RCC 7860 (cell line): ENCODE data around the gene XRN1.
A peak's percentile ranks its signal among the peaks of the same experiment; 100 is the strongest.
"Not testable (repeated sequence)": the region's sequence is repeated elsewhere in the genome, so short reads cannot be mapped to it uniquely, and the experiment has no call there.

Experiments used
- DNase-seq: peaks from one replicate; pipeline ENCODE4 v3.0.0-alpha.2; 2015; ENCODE audit warnings: low spot score
- FAIRE-seq: peaks from 2 replicates; lab custom pipeline; 2012; peaks lifted over from hg19 to GRCh38; lab: Jason Lieb, UNC

The XRN1 gene

DNA sequence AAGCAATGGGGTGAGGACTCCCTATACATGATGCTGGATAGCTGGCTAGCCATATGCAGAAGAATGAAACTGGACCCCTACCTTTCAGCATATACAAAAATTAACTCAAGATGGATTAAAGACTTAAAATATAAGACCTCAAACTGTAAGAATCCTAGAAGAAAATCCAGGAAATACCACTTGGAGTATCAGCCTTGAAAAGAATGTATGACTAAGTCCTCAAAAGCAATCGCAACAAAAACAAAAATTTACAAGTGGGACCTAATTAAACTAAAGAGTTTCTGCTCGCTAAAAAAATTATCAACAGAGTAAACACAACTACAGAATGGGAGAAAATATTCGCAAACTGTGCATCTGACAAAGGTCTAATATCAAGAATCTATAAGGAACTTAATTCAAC, 94.3 kb downstream of the XRN1 start:
- FAIRE-seq (no peak), DNase-seq (no peak)

DNA sequence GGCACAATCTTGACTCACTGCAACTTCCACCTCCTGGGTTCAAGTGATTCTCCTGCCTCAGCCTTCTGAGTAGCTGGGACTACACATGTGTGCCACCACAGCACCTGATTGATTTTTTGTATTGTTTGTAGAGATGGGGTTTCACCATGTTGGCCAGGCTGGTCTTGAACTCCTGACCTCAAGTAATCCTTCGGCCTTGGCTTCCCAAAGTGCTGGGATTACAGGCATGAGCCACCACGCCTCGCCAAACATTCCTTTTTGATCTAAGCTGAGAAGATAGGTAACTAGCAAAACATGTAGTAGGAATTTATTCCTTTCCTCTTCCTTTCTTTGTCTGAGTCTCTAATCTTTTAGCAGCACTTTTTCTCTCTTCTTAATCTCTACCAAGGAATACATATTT, 95.1 kb downstream of the XRN1 start:
- not testable (repeated sequence) for DNase-seq, FAIRE-seq

DNA sequence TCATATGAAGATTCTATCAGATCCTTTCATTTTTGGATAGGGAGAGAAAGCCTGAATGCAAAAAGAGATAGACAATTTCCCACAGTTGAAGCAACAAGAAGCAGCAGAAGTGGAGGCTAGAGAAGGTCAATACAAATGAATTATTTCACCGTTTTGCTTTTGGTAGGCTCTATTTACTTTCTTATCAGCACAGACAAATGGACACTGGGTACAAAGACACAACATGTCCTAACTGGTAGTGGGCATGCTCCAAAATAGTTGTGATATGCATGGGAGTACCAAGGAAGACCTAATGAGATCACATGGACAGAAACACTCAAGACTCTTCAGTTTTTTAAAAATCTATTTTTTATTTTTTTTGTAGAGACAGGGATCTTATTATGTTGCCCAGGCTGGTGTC, 99.4 kb downstream of the XRN1 start:
- FAIRE-seq (no peak), DNase-seq (no peak)

DNA sequence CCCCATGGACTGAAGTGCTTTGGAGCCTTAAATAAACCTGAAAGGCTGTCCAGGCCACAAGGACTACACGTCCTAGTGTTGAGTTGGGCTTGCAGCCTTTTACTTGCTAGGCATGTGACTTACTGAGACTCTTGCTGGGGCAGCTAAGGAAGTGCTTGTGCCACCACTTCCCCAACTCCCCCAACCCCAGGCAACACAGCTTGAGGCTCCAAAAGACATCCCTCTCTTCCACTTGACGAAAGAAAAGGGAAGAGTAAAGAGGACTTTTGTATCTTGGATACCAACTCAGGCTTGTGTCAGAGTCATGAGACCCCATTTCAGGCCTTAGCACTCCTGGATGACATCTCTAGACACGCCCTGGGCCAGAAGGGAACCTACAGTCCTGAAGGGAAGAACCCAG, 109.8 kb downstream of the XRN1 start:
- DNase-seq (no peak), FAIRE-seq (no peak)

DNA sequence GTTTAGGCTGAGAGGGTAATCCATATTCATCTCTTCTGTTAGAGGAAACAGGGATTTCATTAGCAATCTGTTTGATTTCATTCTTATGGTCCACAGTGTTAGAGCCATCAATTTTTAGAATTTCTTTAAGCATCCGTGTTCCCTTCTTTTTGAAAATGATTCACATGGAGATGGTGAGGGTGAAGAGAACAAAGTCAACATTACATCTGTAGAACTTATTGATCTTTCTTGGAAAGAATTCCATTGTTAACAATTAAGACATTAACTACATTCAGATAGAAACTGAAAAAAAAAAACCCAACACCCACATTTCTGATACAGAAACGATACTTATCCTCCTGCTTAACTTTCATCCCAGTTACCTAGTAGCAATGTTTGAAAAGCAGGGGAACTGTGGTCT, 115.4 kb downstream of the XRN1 start:
- no peak for FAIRE-seq

DNA sequence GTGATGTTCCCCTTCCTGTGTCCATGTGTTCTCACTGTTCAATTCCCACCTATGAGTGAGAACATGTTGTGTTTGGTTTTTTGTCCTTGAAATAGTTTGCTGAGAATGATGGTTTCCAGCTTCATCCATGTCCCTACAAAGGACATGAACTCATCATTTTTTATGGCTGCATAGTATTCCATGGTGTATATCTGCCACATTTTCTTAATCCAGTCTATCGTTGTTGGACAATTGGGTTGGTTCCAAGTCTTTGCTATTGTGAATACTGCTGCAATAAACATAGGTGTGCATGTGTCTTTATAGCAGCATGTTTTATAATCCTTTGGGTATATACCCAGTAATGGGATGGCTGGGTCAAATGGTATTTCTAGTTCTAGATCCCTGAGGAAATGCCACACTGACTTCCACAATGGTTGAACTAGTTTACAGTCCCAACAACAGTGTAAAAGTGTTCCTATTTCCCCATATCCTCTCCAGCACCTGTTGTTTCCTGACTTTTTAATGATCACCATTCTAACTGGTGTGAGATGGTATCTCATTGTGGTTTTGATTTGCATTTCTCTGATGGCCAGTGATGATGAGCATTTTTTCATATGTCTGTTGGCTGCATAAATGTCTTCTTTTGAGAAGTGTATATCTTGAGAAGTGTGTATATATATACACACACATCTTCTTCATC, 123.4 kb downstream of the XRN1 start:
- not testable (repeated sequence) for DNase-seq, FAIRE-seq

More for the DNA sequence above, 115.4 kb downstream of the XRN1 start:
- DNase-seq, result no peak

DNA sequence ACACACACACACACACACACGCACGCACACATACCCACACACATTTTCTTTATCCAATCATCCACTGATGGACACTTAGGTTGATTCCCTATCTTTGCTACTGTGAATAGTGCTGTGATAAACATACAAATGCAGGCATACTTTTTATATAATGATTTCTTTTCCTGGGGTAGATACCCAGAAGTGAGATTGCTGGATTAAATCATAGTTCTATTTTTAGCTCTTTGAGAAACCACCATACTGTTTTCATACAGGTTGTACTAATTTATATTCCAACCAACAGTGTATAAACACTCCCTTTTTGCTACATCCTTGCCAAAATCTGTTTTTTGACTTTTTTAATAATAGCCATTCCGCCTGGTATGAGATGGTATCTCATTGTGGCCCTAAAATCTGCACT, 127.9 kb downstream of the XRN1 start:
- FAIRE-seq (no peak), DNase-seq (no peak)

DNA sequence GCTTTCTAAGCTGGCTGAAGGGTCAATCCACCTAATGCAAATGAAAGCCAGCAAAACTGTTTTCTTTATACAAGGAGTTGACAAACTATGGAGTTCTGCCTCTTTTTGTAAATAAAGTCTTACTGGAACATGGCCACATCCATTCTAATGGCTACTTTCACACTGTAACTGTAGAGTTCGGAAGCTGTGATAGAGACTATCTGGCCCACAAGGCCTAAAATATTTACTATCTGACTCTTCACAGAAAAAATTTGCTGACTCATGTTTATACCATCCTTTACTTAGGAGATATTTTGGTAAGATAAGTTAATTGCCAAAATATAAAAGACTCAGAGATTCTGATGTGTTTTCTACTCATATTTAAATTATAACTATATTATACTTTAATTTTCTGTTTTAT, 128.7 kb downstream of the XRN1 start:
- DNase-seq (peak; percentile 46), FAIRE-seq (peak; percentile 75)

DNA sequence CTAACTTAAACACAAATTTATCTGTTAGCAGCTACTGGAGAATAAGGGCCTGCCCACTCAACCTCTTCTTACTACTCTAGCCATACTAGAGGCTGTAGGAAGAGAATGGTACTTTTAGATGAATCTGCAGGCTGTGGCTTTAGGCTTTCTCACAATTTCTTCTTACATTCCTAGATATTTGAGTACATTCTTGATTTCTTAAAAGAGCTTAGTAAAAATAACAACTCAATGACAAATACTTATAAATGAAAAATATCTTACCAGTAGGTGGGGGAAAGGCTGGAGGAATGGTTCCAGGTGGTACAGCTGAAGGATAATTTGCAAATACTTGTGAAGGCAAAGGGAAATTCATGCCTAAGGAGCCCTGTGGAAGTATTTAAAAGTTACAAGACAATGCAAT, 129.5 kb downstream of the XRN1 start:
- FAIRE-seq, result no peak
- no peak for DNase-seq

DNA sequence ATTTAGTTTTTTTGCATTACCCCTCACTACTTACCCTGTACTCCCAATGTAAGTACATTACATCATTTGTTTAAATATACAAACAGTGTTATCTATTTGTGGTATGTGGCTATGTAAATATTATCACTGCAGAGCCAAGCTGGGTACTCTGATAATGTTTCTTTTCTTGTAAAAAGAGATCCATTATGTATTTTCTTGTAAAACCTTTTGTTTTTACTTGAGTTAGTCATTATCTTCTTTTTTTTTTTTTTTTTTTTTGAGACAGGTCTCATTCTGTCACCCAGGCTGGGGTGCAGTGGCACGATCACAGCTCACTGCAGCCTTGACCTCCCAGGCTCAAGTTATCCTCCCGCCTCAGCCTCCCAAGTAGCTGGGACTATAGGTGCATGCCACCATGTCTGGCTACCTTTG, 131.9 kb downstream of the XRN1 start:
- not testable (repeated sequence) for DNase-seq, FAIRE-seq

DNA sequence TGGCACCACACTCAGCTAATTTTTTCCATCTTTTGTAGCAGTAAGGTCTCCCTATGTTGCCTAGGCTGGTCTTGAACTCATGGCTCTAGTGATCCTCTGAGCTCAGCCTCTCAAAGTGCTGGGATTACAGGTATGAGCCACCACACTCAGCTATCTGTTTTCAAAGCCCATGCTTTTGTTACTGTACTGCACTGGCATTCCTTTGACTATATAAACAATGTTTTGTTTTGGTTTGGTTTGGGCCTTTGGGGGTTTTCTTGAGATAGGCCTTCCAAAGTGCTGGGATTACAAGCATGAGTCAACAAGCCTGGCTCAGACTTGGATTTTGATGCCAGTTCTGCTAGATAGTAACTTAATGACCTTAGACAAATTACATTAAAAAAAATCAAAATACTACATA, 132.8 kb downstream of the XRN1 start:
- FAIRE-seq (no peak), DNase-seq (peak; percentile 20)

DNA sequence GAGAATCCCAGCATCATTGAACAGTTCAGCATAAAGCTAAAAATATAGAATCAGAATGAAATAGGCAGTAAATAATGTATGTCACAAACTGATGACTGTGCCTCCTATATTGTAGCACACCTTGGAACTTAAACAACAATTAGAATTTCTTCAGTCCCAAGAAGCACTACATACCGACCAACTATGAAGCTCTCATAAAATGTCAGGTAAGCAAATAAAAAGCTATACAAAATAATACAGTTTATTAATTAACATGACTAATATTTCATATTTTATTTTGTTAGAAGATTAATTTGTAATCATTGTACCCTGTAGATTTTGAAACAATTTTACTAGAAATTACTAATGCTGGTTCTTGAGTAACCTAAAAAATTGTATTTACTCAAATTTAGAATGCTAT, 137.4 kb downstream of the XRN1 start:
- DNase-seq (no peak), FAIRE-seq (no peak)

DNA sequence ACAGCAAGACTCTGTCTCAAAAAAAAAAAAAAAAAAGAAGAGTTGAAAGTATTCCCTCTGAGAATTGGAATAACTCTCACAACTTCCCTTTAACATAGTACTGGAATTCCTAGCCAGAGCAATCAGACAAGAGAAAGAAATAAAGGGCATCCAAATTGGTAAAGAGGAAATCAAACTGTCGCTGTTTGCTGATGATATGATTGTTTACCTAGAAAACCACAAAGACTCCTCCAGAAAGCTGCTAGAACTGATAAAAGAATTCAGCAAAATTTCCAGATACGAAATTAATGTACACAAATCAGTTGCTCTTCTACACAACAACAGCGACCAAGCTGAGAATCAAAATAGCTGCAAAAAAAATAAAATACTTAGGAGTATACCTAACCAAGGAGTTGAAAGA, 145.0 kb downstream of the XRN1 start:
- DNase-seq, FAIRE-seq: not testable (repeated sequence)

DNA sequence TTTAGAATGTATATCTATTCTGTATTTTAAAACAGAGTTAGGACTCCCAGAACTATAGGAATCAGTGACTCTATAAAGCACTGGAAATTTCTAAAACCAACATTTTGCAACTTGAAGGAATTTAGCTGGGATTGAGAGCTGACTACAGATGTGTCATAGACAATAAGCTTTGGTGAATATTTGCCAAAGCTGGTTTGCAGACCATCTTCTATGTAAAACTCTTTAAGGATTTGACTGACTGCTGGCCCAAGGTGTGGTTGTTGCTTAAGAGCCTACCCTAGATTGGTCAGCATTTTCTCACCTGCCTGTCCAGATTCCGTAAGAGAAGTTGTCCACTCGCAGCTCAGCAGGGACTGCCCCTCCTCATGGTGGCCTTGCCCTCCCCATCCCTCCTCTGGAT, 149.2 kb downstream of the XRN1 start:
- FAIRE-seq (no peak), DNase-seq (no peak)

DNA sequence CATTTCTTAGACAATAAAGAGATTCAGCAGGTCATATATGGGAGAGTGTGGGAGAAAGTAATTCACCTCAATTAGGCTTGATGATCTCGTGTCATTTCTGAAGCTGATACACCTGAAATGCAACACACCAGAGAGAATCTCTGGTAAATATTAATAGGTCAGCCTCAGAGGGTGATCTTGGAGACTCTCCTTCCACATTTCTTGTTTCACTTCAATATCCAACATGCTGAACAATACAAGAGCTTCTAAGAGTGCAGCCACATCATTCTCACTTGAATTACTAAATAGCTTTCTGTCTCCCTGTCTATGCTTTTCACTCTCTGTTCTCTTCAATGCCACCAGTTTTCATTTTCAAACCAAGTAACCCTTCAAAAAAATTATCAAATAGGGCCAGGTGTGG, 151.3 kb downstream of the XRN1 start:
- FAIRE-seq, result no peak
- DNase-seq, result no peak

DNA sequence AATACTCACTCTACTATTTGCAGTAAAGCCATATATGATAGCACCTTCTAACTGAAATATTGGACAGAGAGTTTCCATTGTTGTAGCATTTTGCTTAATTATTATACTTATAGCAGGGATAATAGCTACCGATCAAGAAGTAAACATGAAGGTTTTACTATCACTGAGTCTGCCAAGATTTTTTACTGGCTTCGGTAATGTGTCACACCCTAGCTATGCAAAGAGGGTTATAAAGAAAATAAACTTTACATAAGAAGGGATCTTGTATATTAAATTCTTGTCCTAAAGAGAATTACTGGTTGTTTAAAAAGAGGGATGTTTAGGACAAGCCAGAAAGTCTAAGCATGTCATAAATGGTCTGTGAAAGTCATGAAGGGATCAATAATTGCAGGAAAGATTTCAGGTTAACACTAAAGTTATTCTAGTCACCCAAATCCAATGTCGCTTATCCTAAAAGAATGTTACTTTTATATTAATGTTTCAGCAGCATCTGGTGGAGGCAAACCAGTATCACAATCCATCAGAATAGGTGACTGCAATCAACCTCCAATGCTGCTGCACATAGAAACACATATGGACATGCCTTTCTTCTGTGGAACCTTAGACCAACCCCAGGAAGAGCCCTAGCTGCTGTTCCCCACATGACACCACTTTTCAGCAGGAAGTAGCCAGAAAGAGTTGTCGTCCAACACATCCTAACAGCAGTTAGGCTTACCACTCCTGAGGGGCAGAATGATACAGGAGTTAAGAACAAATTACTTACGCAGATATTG, 159.8 kb downstream of the XRN1 start:
- FAIRE-seq (no peak), DNase-seq (no peak)

DNA sequence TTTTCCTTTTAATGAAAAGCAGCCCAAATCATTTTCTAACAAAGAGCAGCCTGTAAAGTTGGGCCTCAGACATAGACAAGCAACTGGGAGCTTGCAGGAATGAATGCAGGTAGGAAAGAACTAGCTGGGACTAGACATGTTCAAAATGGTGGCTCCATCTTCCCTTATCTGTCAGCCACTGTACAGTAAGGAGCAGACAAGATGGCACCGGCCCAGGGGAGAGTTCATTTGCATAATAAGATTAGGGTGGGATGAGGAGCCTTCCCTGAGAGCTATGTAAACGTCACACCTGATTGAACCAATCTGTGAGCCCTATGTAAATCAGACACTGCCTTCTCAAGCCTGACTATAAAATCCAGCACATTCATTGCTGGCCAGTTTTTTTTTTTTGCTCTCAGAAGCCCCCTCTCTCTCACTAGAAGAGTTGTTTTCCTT, 162.7 kb downstream of the XRN1 start:
- no peak for FAIRE-seq
- no peak for DNase-seq

DNA sequence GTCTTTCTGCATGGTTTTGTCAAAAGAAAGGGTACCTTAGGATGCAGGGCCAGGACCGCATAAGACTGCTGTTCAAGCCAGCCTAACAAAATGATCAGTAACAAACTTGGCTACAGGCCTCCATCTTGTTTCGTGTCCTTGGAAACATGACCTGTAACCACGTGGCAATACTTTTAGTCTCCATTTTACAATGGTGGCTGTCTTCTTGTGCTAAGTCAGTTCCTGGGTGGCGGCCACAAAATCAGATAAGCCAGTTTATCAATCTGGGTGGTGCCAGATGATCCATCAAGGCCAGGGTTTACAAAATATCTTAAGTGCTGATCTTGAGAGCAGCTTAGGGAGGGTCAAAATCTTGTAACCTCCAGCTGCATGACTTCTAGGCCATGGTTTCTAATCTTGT, 165.3 kb downstream of the XRN1 start:
- DNase-seq (no peak), FAIRE-seq (no peak)

DNA sequence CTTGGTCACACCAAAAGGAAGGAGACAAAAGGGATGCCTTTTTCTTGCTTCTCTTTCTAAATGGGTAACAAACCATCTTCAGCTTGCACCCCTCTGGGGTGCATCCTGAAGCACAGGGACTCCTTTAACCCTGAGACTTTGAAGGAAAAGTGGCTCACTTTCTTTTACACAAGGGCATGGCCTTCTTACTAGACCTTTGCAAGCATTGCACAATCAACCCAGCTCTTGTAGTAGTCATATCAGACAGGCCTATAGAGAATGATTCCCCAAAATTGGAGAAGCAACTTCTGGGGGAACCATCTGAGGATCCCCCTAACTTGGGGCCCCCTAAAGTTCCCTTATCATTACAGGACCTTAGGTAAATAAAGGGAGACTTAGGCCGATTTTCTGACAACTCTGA, 166.4 kb downstream of the XRN1 start:
- DNase-seq (no peak), FAIRE-seq (no peak)

DNA sequence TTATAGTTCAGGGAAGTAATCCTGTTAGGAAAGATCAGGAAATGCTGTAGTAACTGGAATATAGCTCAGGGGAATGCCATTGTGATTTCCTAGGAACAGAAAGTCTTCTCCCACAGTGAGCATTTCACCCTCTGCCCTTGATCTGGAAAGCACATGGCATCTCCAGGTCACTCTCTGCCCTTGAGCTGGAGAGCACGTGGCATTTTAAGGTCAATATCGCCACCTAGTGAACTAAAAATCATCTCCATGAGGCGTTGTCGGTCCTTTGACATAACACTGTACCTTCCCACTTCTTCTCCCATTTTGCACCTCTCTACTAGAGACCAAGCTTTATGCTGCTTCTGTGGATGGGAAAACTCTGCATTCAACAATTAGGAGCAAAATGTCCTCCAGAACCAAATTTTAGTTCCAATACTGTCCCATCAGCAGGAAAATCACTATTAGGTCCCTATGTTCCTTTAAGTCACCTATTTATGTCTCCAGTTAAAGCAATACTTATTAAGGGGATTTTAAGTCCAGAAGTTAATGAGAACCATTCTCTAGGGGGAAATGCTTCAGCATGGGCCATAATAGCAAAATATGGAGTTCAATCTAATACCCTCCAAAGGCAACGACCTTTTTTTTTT, 167.8 kb downstream of the XRN1 start:
- DNase-seq (peak; percentile 62), FAIRE-seq (peak; percentile 30)

DNA sequence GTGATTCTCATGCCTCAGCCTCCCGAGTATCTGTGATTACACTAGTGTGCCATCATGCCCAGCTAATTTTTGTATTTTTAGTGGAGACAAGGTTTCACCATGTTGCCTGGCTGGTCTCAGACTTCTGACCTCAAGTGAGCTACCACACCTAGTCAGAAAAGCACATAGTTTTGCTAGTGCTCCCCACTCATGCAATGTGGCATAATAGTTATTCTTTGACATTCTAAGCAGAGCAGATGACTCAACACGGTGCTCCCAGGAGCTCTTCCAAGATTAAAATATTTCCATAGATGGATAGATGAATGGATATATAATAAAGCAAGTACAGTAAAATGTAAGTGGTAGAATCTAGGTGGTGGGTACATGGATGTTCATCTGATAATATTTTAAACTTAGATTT, 169.4 kb downstream of the XRN1 start:
- FAIRE-seq (no peak), DNase-seq (no peak)

DNA sequence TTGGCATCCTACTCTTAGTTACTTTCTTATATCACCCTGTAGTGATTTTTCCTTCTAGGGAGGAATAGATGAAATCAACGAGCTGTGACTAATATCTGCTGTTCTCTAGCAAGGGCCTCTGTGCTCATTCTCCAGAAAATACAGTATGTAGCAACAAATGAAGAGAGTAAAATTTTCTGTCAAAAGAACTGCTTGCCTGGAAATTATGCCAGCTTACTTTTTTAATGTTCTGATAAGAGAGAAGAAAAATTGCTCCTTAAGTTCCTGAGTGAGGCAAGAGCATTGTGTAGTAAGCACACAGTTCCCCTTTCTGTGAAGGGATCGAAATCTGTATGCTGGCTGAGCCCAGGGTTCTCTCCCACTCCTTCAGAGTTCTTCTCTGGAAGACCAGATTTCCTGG, 171.1 kb downstream of the XRN1 start:
- DNase-seq (no peak), FAIRE-seq (no peak)
